DND-41 (cell line): Measurements from ENCODE around the gene COL20A1.

Experiments used
- ATAC-seq: fragments of 200-7000 bp; cut with Tn5 transposase; 3 replicates; pipeline ENCODE4 v1.9.1; 2021; ENCODE audit warnings: low read depth; ENCODE audit not compliant: insufficient read depth
- DNase-seq: peaks from one replicate; pipeline ENCODE4 v3.0.0-alpha.2; 2020
- H2AFZ ChIP-seq: 2 replicates; pipeline ENCODE4 v1.6.0; 2012; ENCODE audit warnings: low read depth, low read length
- H3K27ac ChIP-seq: 2 replicates; pipeline ENCODE4 v1.5.1; 2012; ENCODE audit warnings: low read length, inconsistent platforms
- H3K27me3 ChIP-seq: fragments of 200-600 bp; sonication (generic); 2 replicates; pipeline ENCODE4 v1.6.0; 2012; ENCODE audit warnings: low read length, mild to moderate bottlenecking, inconsistent platforms; ENCODE audit not compliant: insufficient read depth, poor library complexity
- H3K36me3 ChIP-seq: 2 replicates; pipeline ENCODE4 v1.5.1; 2012; ENCODE audit warnings: low read length, inconsistent platforms; ENCODE audit not compliant: insufficient read depth
- H3K4me1 ChIP-seq: 2 replicates; pipeline ENCODE4 v1.5.1; 2012; ENCODE audit warnings: mild to moderate bottlenecking, low read length; ENCODE audit not compliant: insufficient read depth
- H3K4me2 ChIP-seq: 2 replicates; pipeline ENCODE4 v1.6.0; 2012; ENCODE audit warnings: mild to moderate bottlenecking, moderate library complexity, low read length, inconsistent platforms; ENCODE audit not compliant: insufficient read depth
- H3K4me3 ChIP-seq, 2 experiments: fragments of 200-600 bp in 1 of 2; shearing (Covaris generic) in 1 of 2; 2 replicates each; pipeline ENCODE4 v1.5.1; 2012 to 2016; ENCODE audit warnings: inconsistent platforms in 2 of 2, low read length in 2 of 2, mild to moderate bottlenecking in 2 of 2, low read depth in 1 of 2, moderate library complexity in 1 of 2
- H3K79me2 ChIP-seq: 2 replicates; pipeline ENCODE4 v1.6.0; 2012; ENCODE audit warnings: low read length, inconsistent platforms; ENCODE audit not compliant: insufficient read depth
- H3K9ac ChIP-seq: 2 replicates; pipeline ENCODE4 v1.6.0; 2012; ENCODE audit warnings: low read depth, mild to moderate bottlenecking, inconsistent platforms, low read length, moderate library complexity
- H3K9me3 ChIP-seq: 2 replicates; pipeline ENCODE4 v1.5.1; 2012; ENCODE audit warnings: low read length, moderate library complexity, mild to moderate bottlenecking, inconsistent platforms; ENCODE audit not compliant: insufficient read depth, severe bottlenecking
- H4K20me1 ChIP-seq: 2 replicates; pipeline ENCODE4 v1.6.0; 2012; ENCODE audit warnings: low read length; ENCODE audit not compliant: insufficient read depth
- CTCF ChIP-seq: IDR thresholded peaks from 2 replicates; pipeline ENCODE4 v1.5.1; 2012; ENCODE audit warnings: borderline replicate concordance, low read length, moderate library complexity, mild to moderate bottlenecking; ENCODE audit not compliant: poor library complexity, severe bottlenecking; ENCODE audit errors: extremely low read depth
- EZH2 ChIP-seq: IDR thresholded peaks from 3 replicates; pipeline ENCODE4 v1.6.1; 2012; ENCODE audit warnings: borderline replicate concordance, low read depth, mild to moderate bottlenecking, moderate library complexity, low read length, inconsistent platforms; ENCODE audit not compliant: severe bottlenecking

Gene COL20A1

DNA sequence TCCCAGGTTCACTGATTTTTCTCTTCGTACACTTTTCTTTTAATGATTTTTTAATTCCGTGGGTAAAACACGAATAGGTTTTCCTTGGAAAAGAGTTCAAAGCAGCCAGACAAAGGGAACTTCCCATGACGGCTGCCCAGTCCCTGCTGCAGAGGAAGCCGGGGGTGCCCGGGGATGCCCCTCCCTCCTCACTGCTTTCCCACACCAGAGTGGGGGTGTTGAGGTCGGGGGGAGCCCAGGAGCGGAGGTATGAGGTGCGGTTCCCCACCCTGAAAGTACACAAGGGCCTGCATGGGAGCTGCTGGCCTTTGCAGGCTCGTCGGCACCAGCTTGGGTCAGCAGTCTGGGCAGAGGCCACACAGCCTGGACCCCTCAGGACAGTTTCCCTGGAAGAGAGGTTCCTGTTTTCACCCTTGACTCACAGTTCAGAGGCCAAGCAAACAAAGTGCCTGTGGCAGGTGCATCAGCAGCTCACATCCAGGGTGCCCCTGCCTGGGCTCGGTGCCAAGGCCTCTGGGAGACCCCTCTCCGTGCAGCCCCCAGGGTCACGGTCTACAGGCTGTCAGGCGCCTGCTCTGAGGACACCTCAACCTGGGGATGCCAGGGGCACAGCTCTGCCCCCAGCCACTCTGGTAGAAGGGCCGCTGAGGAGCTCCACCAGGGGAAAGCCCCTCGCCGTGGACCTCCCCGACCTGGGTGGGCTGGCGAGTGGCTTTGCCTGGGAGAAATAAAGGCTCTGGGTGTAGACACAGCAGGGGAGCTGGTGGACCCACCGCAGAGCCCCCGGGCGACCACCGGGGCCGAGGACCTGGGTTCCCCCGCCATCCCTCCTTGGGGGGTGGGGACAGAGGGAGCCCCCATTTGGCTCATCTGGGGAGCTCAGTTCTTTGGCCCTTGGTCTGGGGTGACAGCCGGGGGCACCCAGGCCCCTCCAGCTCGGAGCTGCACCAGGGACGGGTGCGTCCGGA lies 83.6 kb downstream of the COL20A1 start:
- Histone ChIP-seq H3K4me3 (no peak overlapping the region), H3K27ac (no peak overlapping the region), H3K4me1 (no peaks in the 10 kb centered on the region), H3K79me2 (no peaks in the 10 kb centered on the region), H3K4me2 (no peak overlapping the region), H2AFZ (no peak overlapping the region), H4K20me1 (peaks cover 34% of the 10 kb centered on the region), H3K27me3 (peaks cover 14% of the 10 kb centered on the region), H3K9me3 (no peaks in the 10 kb centered on the region), H3K36me3 (no peaks in the 10 kb centered on the region), H3K9ac (no peak overlapping the region)
- TF ChIP-seq EZH2: no peak
- DNase-seq: no peak
- ATAC-seq: no peak

DNA sequence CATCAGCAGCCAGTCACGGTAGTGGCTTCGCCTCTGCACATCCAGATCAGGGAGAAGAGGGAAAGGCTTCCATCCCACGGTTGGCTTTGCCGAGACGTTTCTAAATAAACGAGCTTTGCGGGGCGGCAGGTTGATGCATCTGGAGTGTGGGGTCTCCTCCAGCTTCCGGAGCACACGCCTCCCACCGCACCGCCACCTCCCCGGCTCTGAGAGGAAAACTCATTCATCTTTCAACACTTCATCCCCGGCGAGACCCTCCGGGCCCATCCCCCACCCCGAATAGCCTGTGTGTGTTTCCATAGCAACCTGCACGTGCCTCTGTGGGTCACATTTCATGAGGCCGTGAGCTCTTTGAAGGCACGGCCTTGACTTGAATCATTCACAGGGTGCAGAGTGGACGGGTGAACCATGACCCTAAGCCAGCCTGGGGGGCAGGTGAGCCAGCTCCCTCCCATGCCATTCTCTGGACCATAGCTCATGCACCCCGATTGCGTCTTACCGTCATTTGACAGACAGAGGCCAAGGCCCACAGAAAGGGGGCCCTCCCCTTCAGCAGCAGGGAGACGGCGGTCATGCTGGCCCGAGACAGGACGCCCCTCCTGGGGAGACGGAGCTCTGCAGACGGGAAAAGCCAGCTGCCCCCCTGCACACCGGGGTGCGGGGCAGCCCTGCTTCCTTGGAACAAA lies 84.4 kb downstream of the COL20A1 start:
- ATAC-seq (no peak), DNase-seq (no peak)
- H3K4me3 ChIP-seq: no peak overlapping the region
- H3K79me2 ChIP-seq: no peaks in the 10 kb centered on the region
- peaks cover 14% of the 10 kb centered on the region for H3K27me3 ChIP-seq
- H4K20me1 ChIP-seq: peaks cover 34% of the 10 kb centered on the region
- H3K4me2 ChIP-seq: no peak overlapping the region
- H3K27ac ChIP-seq: no peak overlapping the region
- H3K9me3 ChIP-seq: no peaks in the 10 kb centered on the region
- H2AFZ ChIP-seq: no peak overlapping the region
- no peak for TF ChIP-seq EZH2
- no peak for TF ChIP-seq CTCF
- no peaks in the 10 kb centered on the region for H3K36me3 ChIP-seq
- no peak overlapping the region for H3K9ac ChIP-seq
- no peaks in the 10 kb centered on the region for H3K4me1 ChIP-seq

DNA sequence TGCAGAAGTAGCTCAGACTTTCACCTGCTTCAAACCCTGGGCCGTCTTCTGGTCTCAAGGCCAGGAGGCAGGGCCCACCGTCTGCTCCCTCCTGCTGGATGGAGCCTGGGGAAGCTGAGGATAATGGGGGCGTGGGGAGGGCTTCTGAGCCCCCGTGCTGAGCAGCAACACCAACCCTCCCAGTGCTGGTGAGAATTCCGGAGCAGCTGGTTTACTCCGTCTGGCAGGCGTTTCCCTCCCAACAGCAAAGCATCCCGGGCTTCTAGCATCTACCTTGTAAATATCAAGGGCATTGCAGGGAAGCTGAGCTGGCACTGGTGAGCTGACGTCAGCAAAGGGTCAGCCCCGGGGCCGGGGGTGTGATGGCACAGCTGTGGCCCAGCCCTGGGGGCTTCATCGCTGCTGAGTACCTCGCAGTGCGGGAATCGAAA lies 85.0 kb downstream of the COL20A1 start:
- ATAC-seq: no peak
- H3K27me3 ChIP-seq: peaks cover 14% of the 10 kb centered on the region
- H2AFZ ChIP-seq: no peak overlapping the region
- H3K9me3 ChIP-seq: no peaks in the 10 kb centered on the region
- no peak overlapping the region for H3K9ac ChIP-seq
- DNase-seq: no peak
- H4K20me1 ChIP-seq: peaks cover 31% of the 10 kb centered on the region
- no peak overlapping the region for H3K4me3 ChIP-seq
- no peak overlapping the region for H3K27ac ChIP-seq
- no peaks in the 10 kb centered on the region for H3K36me3 ChIP-seq
- no peak overlapping the region for H3K4me2 ChIP-seq
- no peaks in the 10 kb centered on the region for H3K4me1 ChIP-seq
- TF ChIP-seq EZH2 (no peak), CTCF (no peak)
- H3K79me2 ChIP-seq: no peaks in the 10 kb centered on the region

GRCh38 chr20:63378626-63379025 lies 85.6 kb downstream of the COL20A1 start:
- no peak for TF ChIP-seq EZH2
- no peak for TF ChIP-seq CTCF

More at GRCh38 chr20:63378626-63379025, 85.6 kb downstream of the COL20A1 start:
- H3K4me1 ChIP-seq: no peaks in the 10 kb centered on the region
- no peaks in the 10 kb centered on the region for H3K9me3 ChIP-seq
- H3K36me3 ChIP-seq: no peaks in the 10 kb centered on the region
- H3K4me2 ChIP-seq: no peak overlapping the region
- H3K4me3 ChIP-seq: no peak overlapping the region
- H3K9ac ChIP-seq: no peak overlapping the region
- no peaks in the 10 kb centered on the region for H3K79me2 ChIP-seq
- no peak overlapping the region for H3K27ac ChIP-seq
- DNase-seq (peak; percentile 21), ATAC-seq (peak; percentile 65)
- H2AFZ ChIP-seq: no peak overlapping the region
- H3K27me3 ChIP-seq: peaks cover 14% of the 10 kb centered on the region
- H4K20me1 ChIP-seq: peaks cover 26% of the 10 kb centered on the region
